ENCODE results near the gene GRXCR2.

DNA sequence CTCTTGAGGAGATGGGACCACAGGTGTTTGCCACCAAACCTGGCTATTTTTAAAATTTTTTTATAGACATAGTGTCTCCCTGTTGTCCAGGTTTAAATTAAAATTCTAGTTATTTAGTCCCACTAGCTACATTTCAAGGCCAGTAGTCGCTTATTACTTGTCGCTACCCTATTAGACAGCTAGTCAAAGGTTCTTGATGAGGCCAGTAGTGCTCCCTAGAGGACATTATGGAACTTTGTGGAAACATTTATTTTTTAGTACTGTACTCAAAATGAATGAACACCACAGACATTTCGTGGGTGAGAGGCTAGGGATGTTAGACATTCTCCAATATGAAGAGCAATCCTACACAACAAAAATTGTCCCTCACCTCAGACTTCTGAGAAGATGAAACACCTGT lies 14.4 kb upstream of the GRXCR2 start:
- TF ChIP-seq ARNT (IDR thresholded peaks at IDR 0.05) (no peak), SP1 (IDR thresholded peaks at IDR 0.05) (no peak), FOXK2 (IDR thresholded peaks at IDR 0.05) (no peak), NFRKB (IDR thresholded peaks at IDR 0.05) (no peak), SUZ12 (IDR thresholded peaks at IDR 0.05) (no peak), BHLHE40 (IDR thresholded peaks at IDR 0.05; ENCODE audit: borderline replicate concordance) (no peak), TARDBP (IDR thresholded peaks at IDR 0.05) (no peak), ELF4 (IDR thresholded peaks at IDR 0.05) (no peak), ZNF384 (IDR thresholded peaks at IDR 0.05) (no peak), FOXM1 (IDR thresholded peaks at IDR 0.05; ENCODE audit: borderline replicate concordance) (no peak), FOXA1 (IDR thresholded peaks at IDR 0.05) (no peak)
- TF ChIP-seq, protein P1, sequence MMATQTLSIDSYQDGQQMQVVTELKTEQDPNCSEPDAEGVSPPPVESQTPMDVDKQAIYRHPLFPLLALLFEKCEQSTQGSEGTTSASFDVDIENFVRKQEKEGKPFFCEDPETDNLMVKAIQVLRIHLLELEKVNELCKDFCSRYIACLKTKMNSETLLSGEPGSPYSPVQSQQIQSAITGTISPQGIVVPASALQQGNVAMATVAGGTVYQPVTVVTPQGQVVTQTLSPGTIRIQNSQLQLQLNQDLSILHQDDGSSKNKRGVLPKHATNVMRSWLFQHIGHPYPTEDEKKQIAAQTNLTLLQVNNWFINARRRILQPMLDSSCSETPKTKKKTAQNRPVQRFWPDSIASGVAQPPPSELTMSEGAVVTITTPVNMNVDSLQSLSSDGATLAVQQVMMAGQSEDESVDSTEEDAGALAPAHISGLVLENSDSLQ (IDR thresholded peaks at IDR 0.05) = no peak
